Brain microvascular endothelial cell (primary cell): ENCODE results near the gene PDLIM1.

ENCODE experiments used
- DNase-seq: peaks from one replicate; pipeline ENCODE4 v3.0.0-alpha.2; 2020
- H3K27ac ChIP-seq: fragments of 250-450 bp; sonication (Bioruptor Pico); 2 replicates; pipeline ENCODE4 v1.5.1; 2020; ENCODE audit warnings: mild to moderate bottlenecking, moderate library complexity
- H3K27me3 ChIP-seq: fragments of 250-450 bp; sonication (Bioruptor Pico); replicated peaks from 2 replicates; pipeline ENCODE4 v1.5.1; 2020; ENCODE audit warnings: mild to moderate bottlenecking
- H3K36me3 ChIP-seq: fragments of 250-450 bp; sonication (Bioruptor Pico); replicated peaks from 2 replicates; pipeline ENCODE4 v1.5.1; 2020; ENCODE audit warnings: mild to moderate bottlenecking
- H3K4me3 ChIP-seq: 2 replicates; pipeline ENCODE4 v1.5.1; 2011; ENCODE audit warnings: low read depth, mild to moderate bottlenecking, control low read depth, low read length, moderate library complexity
- in situ Hi-C: cut with HindIII; loops from 2 replicates; pipeline ENCODE4 v1.10.0; 2017; ENCODE audit warnings: low sequenced_read_pairs, low pct_ligation_motif_present
- TF ChIP-seq, protein P1 (sequence below): IDR thresholded peaks from 2 replicates; pipeline ENCODE4 v1.5.1; 2011; ENCODE audit warnings: low read depth, mild to moderate bottlenecking, moderate library complexity, low read length, control low read depth, inconsistent platforms; ENCODE audit errors: missing control alignments

The PDLIM1 gene

GRCh38 chr10:95278061-95278988 is 12.5 kb downstream of the PDLIM1 start:
- DNase-seq: peak; percentile 71
- Histone ChIP-seq H3K27me3 (no peaks in the 10 kb centered on the region), H3K27ac (peak overlapping the region; percentile 20), H3K36me3 (no peaks in the 10 kb centered on the region), H3K4me3 (no peak overlapping the region)
- in situ Hi-C loops: no loop called here
- TF ChIP-seq, protein P1, sequence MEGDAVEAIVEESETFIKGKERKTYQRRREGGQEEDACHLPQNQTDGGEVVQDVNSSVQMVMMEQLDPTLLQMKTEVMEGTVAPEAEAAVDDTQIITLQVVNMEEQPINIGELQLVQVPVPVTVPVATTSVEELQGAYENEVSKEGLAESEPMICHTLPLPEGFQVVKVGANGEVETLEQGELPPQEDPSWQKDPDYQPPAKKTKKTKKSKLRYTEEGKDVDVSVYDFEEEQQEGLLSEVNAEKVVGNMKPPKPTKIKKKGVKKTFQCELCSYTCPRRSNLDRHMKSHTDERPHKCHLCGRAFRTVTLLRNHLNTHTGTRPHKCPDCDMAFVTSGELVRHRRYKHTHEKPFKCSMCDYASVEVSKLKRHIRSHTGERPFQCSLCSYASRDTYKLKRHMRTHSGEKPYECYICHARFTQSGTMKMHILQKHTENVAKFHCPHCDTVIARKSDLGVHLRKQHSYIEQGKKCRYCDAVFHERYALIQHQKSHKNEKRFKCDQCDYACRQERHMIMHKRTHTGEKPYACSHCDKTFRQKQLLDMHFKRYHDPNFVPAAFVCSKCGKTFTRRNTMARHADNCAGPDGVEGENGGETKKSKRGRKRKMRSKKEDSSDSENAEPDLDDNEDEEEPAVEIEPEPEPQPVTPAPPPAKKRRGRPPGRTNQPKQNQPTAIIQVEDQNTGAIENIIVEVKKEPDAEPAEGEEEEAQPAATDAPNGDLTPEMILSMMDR: no peak

GRCh38 chr10:95277614-95278013 is 13.2 kb downstream of the PDLIM1 start:
- in situ Hi-C loops: no loop called here
- TF ChIP-seq, protein P1: no peak
- Histone ChIP-seq H3K27me3 (no peaks in the 10 kb centered on the region), H3K27ac (peak overlapping the region; percentile 20), H3K4me3 (no peak overlapping the region), H3K36me3 (no peaks in the 10 kb centered on the region)
- DNase-seq: no peak

DNA sequence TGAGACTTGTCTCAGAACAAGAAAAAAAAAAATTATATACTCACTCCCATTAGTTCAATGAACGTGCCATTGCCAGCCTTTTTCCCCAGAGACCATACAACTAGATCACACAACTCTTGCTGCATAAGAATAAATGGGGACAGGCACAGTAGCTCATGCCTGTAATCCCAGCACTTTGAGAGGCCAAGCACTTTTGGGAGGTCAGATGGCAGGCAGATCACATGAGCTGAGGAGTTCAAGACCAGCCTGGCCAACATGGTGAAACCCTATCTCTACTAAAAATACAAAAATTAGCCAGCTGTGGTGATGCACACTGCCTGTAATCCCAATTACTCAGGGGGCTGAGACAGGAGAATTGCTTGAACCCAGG is 13.6 kb downstream of the PDLIM1 start:
- no peak for DNase-seq
- in situ Hi-C loops: no loop called here
- TF ChIP-seq, protein P1: no peak
- Histone ChIP-seq H3K36me3 (no peaks in the 10 kb centered on the region), H3K27me3 (no peaks in the 10 kb centered on the region), H3K4me3 (no peak overlapping the region), H3K27ac (no peak overlapping the region)

- TF ChIP-seq, protein P1: no peak
- in situ Hi-C loops: no loop called here
- Histone ChIP-seq H3K36me3 (no peaks in the 10 kb centered on the region), H3K27me3 (no peaks in the 10 kb centered on the region), H3K4me3 (no peak overlapping the region), H3K27ac (peak overlapping the region; percentile 80)
- no peak for DNase-seq
These were observed 14.2 kb downstream of the PDLIM1 start for GRCh38 chr10:95276367-95277200.

DNA sequence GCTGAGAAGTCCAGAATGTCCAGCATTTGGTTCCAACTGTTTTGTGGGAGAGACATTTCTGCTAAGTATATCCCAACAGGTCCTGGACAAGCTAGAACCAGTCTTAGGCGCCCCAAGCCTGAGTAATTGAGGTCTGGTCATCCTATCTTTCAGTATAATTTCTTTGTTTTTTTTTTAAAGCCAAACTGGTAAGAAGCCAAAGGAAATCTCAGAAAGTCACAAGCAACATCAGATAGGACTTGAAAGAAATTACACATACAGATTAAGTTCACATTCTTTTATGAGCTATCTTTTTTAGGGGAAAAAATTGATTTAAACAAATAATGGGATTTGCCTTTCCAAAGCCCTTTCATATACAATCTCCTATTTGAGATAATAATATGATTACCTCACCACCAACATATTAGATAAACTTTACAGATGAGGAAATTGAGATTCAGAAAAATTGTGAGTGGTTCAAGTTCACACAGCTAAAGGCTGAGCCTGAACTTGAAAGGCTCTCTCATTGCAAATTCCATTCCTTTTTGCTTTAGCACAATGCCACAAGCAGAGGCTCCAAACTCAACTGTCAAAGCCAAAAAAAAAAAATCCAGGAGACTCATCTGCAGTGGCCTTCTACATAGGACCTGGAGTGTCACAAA is 15.0 kb downstream of the PDLIM1 start:
- Histone ChIP-seq H3K4me3 (no peak overlapping the region), H3K27ac (peak overlapping the region; percentile 80), H3K36me3 (no peaks in the 10 kb centered on the region), H3K27me3 (no peaks in the 10 kb centered on the region)
- in situ Hi-C loops: no loop called here
- TF ChIP-seq, protein P1: no peak
- DNase-seq: peak; percentile 91
